C4-2B (cell line): ENCODE data around the gene RCAN3.

ENCODE experiments used
- CTCF ChIP-seq: fragments of 450-650 bp; conservative IDR thresholded peaks from 2 replicates; pipeline ENCODE4 v1.5.1; 2017; ENCODE audit warnings: mild to moderate bottlenecking
- ZFX ChIP-seq: fragments of 450-650 bp; IDR thresholded peaks from 2 replicates; pipeline ENCODE4 v1.6.1; 2017

- no peak for TF ChIP-seq CTCF
- TF ChIP-seq ZFX, result no peak
Observed at GRCh38 chr1:24465099-24465498, 37.5 kb upstream of the RCAN3 start.
